ENCODE results near the gene AKAP12.

GRCh38 chr6:151254451-151255081, 14.8 kb downstream of the AKAP12 start:
- TF ChIP-seq CTCF (IDR thresholded peaks at IDR 0.05) (no peak), POLR2A (IDR thresholded peaks at IDR 0.05) (no peak), EP300 (IDR thresholded peaks at IDR 0.05; ENCODE audit: low read depth) (no peak), POLR2AphosphoS5 (IDR thresholded peaks at IDR 0.05) (peak in 1 of 3 donors; percentile 22)
